Stimulated activated CD8-positive, alpha-beta memory T cell treated with anti-CD3 and anti-CD28 coated beads, Interleukin-15, amount 100 ng/mL, for 24 hours (primary cell): ENCODE data around the gene CRHBP.

ENCODE experiments used
- DNase-seq: peaks from one replicate; pipeline ENCODE4 v3.0.0-alpha.2; 2020; ENCODE audit warnings: low read depth

Gene CRHBP

DNA sequence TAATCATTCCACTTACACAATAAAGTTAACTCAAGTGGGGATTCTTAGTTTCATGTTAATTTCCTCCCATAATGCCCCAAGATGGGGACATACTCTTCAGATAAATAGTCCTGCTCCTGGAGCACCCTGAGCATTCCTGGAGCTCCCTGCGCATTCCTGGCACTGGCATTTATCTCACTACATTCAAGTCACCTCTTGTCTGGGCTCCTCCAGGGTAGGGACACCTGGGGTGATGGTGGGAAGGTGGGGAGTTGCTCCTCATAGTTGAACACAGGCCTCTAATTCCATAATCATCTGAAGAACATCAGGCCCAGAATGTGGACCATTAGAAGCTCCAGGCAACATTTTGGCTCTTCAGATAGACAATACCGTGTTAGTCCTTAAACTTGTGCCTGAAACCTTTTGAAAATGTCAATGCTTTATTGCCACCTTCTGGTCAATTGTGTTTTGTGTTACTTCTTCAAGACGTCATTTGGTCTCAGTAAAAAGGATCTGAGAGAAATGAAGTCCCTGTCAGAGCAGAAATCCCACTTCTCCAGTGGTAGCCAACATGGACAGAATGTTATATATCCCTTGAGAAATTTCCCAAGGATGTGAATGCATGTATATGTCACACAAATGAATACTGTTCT, 63.2 kb downstream of the CRHBP start:
- no peak for DNase-seq

DNA sequence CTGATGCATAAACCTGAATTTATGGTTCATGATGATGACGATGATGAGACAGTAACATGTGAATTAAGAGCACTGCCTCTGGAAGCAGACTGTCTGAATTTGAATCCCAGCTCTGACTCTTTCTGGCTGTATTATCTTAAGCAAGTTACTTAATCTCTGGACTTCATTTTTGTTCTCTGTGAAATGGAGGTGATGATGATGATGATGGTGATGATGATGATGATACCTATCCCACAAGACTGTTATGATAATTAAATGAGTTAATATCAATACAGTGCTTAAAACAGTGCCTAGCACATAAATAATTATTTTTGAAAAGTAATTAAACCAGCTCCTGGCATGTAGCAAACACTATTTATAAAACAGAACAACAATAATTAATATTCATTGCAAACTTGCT, 64.1 kb downstream of the CRHBP start:
- no peak for DNase-seq

DNA sequence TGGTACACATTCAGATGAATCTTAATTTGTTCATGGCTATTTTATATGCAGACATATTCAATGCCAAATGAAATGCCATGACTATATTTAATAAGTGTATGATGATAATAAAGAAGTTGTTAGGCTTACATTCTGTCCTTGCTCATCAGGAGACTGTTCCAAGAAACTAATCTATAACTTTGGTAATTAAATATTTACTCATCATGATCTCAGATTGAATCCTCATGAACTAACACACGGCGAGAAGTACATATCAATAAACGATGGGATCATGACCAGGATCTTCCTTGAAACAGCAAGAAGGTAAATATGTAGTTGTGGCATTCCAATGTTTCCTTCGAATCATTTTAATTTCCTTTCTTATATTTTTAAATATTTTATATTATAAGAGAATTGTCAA, 64.8 kb downstream of the CRHBP start:
- DNase-seq = no peak
